ENCODE measurements around the gene FHL2.

The FHL2 gene

GRCh38 chr2:105421053-105421452 is 22.2 kb upstream of the FHL2 start:
- Histone ChIP-seq H3K27me3 (ENCODE audit: insufficient read depth, insufficient read length) (no peaks in the 10 kb centered on the region), H3K9ac (ENCODE audit: insufficient read length, low read depth) (no peak overlapping the region), H3K4me1 (ENCODE audit: insufficient read depth, insufficient read length) (no peaks in the 10 kb centered on the region), H3K9me3 (ENCODE audit: insufficient read depth, low read length) (peaks cover 8% of the 10 kb centered on the region; the same call in 1 of the 2 replicates), H3K36me3 (ENCODE audit: insufficient read depth, insufficient read length, low read length) (no peaks in the 10 kb centered on the region), H3K4me3 (ENCODE audit: insufficient read length, low read depth) (no peak overlapping the region)
- no peak for DNase-seq (ENCODE audit: low read depth, low spot score)
- no peak for TF ChIP-seq ZNF274 (IDR thresholded peaks at IDR 0.05; ENCODE audit: low read depth, low read length)
- TF ChIP-seq SUZ12 (IDR thresholded peaks at IDR 0.05; ENCODE audit: extremely low read depth, insufficient read depth, insufficient read length) = no peak
- TF ChIP-seq YY1 (IDR thresholded peaks at IDR 0.05; ENCODE audit: insufficient read depth, insufficient read length) = no peak

DNA sequence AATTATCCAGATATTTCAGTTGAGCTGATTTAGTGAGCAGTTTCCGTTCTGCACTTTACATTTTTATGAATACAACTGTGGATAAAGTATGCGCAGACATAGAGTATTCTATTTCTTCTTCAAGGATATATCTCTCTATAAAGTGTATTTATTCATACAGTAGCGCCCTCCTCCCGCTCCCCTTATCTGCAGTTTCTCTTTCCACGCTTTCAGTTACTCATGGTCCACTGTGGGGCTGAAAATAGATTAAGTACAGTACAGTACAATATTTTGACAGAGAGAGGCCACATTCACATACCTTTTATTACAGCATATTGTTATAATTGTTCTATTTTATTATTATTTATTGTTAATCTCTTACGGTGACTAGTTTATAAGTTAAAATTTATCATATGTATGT is 19.7 kb upstream of the FHL2 start:
- Histone ChIP-seq H3K4me1 (ENCODE audit: insufficient read depth, insufficient read length) (no peaks in the 10 kb centered on the region), H3K4me3 (ENCODE audit: insufficient read length, low read depth) (no peak overlapping the region), H3K36me3 (ENCODE audit: insufficient read depth, insufficient read length, low read length) (no peaks in the 10 kb centered on the region), H3K27me3 (ENCODE audit: insufficient read depth, insufficient read length) (no peaks in the 10 kb centered on the region), H3K9ac (ENCODE audit: insufficient read length, low read depth) (no peak overlapping the region), H3K9me3 (ENCODE audit: insufficient read depth, low read length) (peaks cover 8% of the 10 kb centered on the region; the same call in 1 of the 2 replicates)
- TF ChIP-seq YY1 (IDR thresholded peaks at IDR 0.05; ENCODE audit: insufficient read depth, insufficient read length) = no peak
- no peak for TF ChIP-seq SUZ12 (IDR thresholded peaks at IDR 0.05; ENCODE audit: extremely low read depth, insufficient read depth, insufficient read length)
- TF ChIP-seq ZNF274 (IDR thresholded peaks at IDR 0.05; ENCODE audit: low read depth, low read length) = no peak
- no peak for DNase-seq (ENCODE audit: low read depth, low spot score)

GRCh38 chr2:105417857-105418436 is 19.1 kb upstream of the FHL2 start:
- no peak for TF ChIP-seq ZNF274 (IDR thresholded peaks at IDR 0.05; ENCODE audit: low read depth, low read length)
- no peak for TF ChIP-seq SUZ12 (IDR thresholded peaks at IDR 0.05; ENCODE audit: extremely low read depth, insufficient read depth, insufficient read length)
- no peak for TF ChIP-seq YY1 (IDR thresholded peaks at IDR 0.05; ENCODE audit: insufficient read depth, insufficient read length)
- Histone ChIP-seq H3K36me3 (ENCODE audit: insufficient read depth, insufficient read length, low read length) (no peaks in the 10 kb centered on the region), H3K4me3 (ENCODE audit: insufficient read length, low read depth) (no peak overlapping the region), H3K27me3 (ENCODE audit: insufficient read depth, insufficient read length) (no peaks in the 10 kb centered on the region), H3K9ac (ENCODE audit: insufficient read length, low read depth) (no peak overlapping the region), H3K9me3 (ENCODE audit: insufficient read depth, low read length) (peaks cover 8% of the 10 kb centered on the region; the same call in 1 of the 2 replicates), H3K4me1 (ENCODE audit: insufficient read depth, insufficient read length) (no peaks in the 10 kb centered on the region)
- no peak for DNase-seq (ENCODE audit: low read depth, low spot score)

- Histone ChIP-seq H3K36me3 (ENCODE audit: insufficient read depth, insufficient read length, low read length) (no peaks in the 10 kb centered on the region), H3K9ac (ENCODE audit: insufficient read length, low read depth) (no peak overlapping the region), H3K9me3 (ENCODE audit: insufficient read depth, low read length) (peaks cover 8% of the 10 kb centered on the region; the same call in 1 of the 2 replicates), H3K4me1 (ENCODE audit: insufficient read depth, insufficient read length) (no peaks in the 10 kb centered on the region), H3K4me3 (ENCODE audit: insufficient read length, low read depth) (no peak overlapping the region), H3K27me3 (ENCODE audit: insufficient read depth, insufficient read length) (no peaks in the 10 kb centered on the region)
- DNase-seq (ENCODE audit: low read depth, low spot score) = no peak
- TF ChIP-seq SUZ12 (IDR thresholded peaks at IDR 0.05; ENCODE audit: extremely low read depth, insufficient read depth, insufficient read length) (no peak), ZNF274 (IDR thresholded peaks at IDR 0.05; ENCODE audit: low read depth, low read length) (no peak), YY1 (IDR thresholded peaks at IDR 0.05; ENCODE audit: insufficient read depth, insufficient read length) (no peak)
Measured at GRCh38 chr2:105416156-105416555, 17.3 kb upstream of the FHL2 start.

GRCh38 chr2:105415007-105415406 is 16.2 kb upstream of the FHL2 start:
- Histone ChIP-seq H3K9ac (ENCODE audit: insufficient read length, low read depth) (no peak overlapping the region), H3K4me1 (ENCODE audit: insufficient read depth, insufficient read length) (no peaks in the 10 kb centered on the region), H3K36me3 (ENCODE audit: insufficient read depth, insufficient read length, low read length) (no peaks in the 10 kb centered on the region), H3K4me3 (ENCODE audit: insufficient read length, low read depth) (no peak overlapping the region), H3K27me3 (ENCODE audit: insufficient read depth, insufficient read length) (no peaks in the 10 kb centered on the region), H3K9me3 (ENCODE audit: insufficient read depth, low read length) (peaks cover 8% of the 10 kb centered on the region; the same call in 1 of the 2 replicates)
- TF ChIP-seq ZNF274 (IDR thresholded peaks at IDR 0.05; ENCODE audit: low read depth, low read length) (no peak), SUZ12 (IDR thresholded peaks at IDR 0.05; ENCODE audit: extremely low read depth, insufficient read depth, insufficient read length) (no peak), YY1 (IDR thresholded peaks at IDR 0.05; ENCODE audit: insufficient read depth, insufficient read length) (no peak)
- DNase-seq (ENCODE audit: low read depth, low spot score) = no peak

- DNase-seq (ENCODE audit: low read depth, low spot score) = no peak
- Histone ChIP-seq H3K4me3 (ENCODE audit: insufficient read length, low read depth) (no peak overlapping the region), H3K4me1 (ENCODE audit: insufficient read depth, insufficient read length) (no peaks in the 10 kb centered on the region), H3K9ac (ENCODE audit: insufficient read length, low read depth) (no peak overlapping the region), H3K27me3 (ENCODE audit: insufficient read depth, insufficient read length) (no peaks in the 10 kb centered on the region), H3K9me3 (ENCODE audit: insufficient read depth, low read length) (no peaks in the 10 kb centered on the region), H3K36me3 (ENCODE audit: insufficient read depth, insufficient read length, low read length) (no peaks in the 10 kb centered on the region)
- TF ChIP-seq ZNF274 (IDR thresholded peaks at IDR 0.05; ENCODE audit: low read depth, low read length) (no peak), YY1 (IDR thresholded peaks at IDR 0.05; ENCODE audit: insufficient read depth, insufficient read length) (no peak), SUZ12 (IDR thresholded peaks at IDR 0.05; ENCODE audit: extremely low read depth, insufficient read depth, insufficient read length) (no peak)
Measured at GRCh38 chr2:105413206-105413605, 14.4 kb upstream of the FHL2 start.

DNA sequence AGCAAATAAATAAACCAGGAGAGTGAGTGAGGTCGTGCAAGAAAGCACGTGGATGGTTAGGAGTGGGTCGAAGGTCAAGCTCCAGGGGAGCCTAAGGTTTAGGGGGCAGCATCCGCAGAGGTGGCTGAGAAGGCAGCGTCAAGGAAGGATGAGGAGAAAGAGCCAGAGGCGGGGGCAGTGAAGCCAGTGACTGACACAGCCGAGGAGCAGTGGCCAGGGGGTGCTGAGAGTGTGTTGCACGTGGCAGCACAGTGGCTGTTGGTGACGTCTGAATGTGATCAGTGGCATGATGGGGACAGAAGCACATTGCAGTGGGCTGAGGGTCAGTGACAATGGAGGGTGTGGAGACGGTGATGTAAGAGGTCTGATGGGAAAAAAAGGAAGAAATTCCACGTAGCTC is 13.7 kb upstream of the FHL2 start:
- Histone ChIP-seq H3K9me3 (ENCODE audit: insufficient read depth, low read length) (no peaks in the 10 kb centered on the region), H3K4me1 (ENCODE audit: insufficient read depth, insufficient read length) (no peaks in the 10 kb centered on the region), H3K27me3 (ENCODE audit: insufficient read depth, insufficient read length) (no peaks in the 10 kb centered on the region), H3K9ac (ENCODE audit: insufficient read length, low read depth) (no peak overlapping the region), H3K4me3 (ENCODE audit: insufficient read length, low read depth) (no peak overlapping the region), H3K36me3 (ENCODE audit: insufficient read depth, insufficient read length, low read length) (no peaks in the 10 kb centered on the region)
- no peak for DNase-seq (ENCODE audit: low read depth, low spot score)
- no peak for TF ChIP-seq ZNF274 (IDR thresholded peaks at IDR 0.05; ENCODE audit: low read depth, low read length)
- no peak for TF ChIP-seq YY1 (IDR thresholded peaks at IDR 0.05; ENCODE audit: insufficient read depth, insufficient read length)
- no peak for TF ChIP-seq SUZ12 (IDR thresholded peaks at IDR 0.05; ENCODE audit: extremely low read depth, insufficient read depth, insufficient read length)

Data from NT2/D1 (cell line).